HG03378 (cell line): Measurements from ENCODE around the gene HMCN1.
A peak's percentile ranks its signal among the peaks of the same experiment; 100 is the strongest.

Source experiments
- ATAC-seq: cut with Tn5 transposase; IDR thresholded peaks from one replicate; pipeline ENCODE4 v1.9.1; 2021; ENCODE audit warnings: mild to moderate bottlenecking, moderate library complexity; ENCODE audit not compliant: unreplicated experiment

The HMCN1 gene

GRCh38 chr1:186063091-186063657 is 329.0 kb downstream of the HMCN1 start:
- ATAC-seq, result no peak

DNA sequence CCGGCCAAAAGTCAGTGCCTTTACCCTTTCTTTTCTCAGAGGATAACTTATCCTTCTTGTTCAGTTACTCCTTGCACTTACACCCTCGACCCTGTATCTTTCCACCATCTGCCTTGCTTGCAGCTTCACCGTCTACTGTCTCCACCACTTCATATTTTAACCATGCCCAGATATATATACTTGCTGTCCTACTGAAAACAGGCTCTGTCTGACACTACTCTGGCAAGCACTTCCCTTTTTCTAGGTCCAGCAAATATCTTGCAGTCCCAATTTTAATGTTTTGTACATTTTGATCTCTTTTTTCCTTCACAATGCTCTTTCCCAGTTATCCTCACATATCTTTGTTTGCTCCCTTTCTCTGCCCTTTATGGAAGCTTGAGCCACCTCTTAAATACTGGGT is 332.2 kb downstream of the HMCN1 start:
- no peak for ATAC-seq

GRCh38 chr1:186073697-186074096 is 339.5 kb downstream of the HMCN1 start:
- ATAC-seq, result no peak

DNA sequence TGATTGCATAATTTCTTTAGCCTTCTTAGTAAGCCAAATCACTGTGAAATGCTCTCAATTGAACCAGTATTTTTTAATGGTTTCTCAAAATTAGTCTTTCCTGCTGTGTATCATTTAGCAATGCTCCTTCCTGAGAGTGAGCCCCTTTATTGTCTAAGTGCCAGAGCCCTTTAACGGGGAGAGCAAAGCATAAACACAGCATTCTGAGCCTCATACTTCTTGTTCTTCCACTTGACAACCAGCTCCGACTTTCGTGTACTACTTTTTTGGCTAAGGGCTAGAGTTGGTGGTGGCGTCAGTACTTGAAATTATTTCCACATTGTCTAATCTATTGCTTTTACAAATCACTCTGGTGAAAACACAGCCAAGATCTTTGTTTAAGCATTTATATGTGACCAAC is 341.8 kb downstream of the HMCN1 start:
- ATAC-seq, result no peak

DNA sequence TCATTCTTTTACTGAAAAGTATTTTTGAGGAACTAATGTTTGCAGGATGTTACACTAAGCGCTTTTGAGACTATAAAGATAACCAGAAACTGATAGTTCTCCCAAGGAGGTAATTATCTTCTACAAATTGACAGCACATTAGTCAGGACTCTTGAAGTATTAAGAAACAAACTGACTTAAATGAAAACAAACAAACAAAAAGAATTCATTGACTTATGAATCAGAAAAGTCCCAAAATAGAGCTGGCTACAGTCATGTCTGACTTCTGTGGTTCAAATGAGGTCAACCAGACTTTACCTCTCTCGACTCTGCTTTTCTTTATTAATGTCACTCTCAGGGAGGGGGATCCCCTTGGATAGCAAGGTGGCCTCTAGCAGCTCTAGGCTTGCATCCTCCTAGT is 344.1 kb downstream of the HMCN1 start:
- peak; percentile 97 for ATAC-seq

DNA sequence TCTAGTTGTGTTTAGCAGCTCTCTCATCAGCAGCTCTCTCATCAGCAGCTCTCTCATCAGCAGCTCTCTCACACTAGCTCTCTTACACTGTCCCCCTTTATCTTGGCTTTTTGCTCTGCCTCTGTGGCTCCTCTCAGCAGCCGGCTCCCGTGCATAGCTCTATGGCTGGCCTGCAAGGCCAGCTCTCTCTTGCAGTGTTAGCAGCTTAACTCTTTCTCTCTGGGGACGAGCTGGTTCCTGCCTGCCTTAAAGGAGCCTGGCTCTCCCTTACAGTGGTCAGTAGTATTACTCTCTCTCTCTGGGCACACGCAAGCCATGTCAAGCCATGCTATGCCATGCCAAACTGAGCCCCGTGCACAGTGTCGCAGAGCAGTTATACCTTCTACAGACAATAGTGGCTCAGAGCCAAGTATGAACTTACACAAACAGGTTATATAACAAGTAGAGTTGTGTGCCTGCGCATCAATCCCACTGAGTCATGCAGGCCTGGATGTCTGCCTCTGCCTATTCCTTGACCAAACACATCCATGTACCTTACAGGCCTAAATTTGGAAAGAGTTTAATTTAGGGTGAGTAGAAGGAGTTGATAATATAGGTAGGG is 345.0 kb downstream of the HMCN1 start:
- ATAC-seq, result no peak

GRCh38 chr1:186082235-186082937 is 348.2 kb downstream of the HMCN1 start:
- ATAC-seq, result peak; percentile 67

DNA sequence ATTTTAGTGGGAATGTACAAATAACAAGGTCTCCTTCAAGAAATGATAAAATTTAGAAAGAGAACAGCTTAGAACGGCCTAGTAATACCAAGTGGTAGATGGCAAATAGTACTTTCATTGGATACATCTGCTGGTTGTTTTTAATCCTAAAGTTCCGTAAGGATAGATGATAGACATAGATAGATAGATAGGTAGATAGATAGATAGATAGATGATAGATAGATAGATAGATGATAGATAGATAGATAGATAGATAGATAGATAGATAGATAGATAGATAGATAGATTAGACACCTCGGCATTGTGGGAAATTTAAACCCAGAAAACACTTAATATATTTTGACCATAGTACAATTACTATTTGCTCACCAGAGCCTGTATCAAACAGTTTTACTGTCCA is 352.4 kb downstream of the HMCN1 start:
- no peak for ATAC-seq

- ATAC-seq, result no peak
Observed at GRCh38 chr1:186089940-186090339, 355.7 kb downstream of the HMCN1 start.

DNA sequence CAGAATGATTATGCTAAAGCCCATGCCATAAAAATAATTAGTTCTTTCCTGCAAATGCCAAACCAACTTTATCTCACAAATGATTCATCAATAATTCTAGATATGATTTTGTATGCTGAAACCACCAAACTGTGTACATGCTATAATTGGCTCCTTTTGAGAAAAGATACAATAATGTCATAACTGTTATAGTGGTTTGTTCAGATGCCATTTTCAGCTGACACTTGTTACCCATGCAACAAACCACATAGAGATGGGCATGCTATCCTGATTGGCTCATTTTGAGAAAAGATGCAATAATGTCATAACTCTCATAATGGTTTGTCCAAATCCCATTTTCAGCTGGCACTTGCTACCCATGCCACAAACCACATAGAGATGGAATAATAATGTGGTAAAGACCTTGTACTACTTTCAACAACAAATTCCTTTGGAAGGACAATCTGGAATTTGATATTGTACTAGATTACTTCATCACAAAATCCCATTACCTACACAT is 357.1 kb downstream of the HMCN1 start:
- ATAC-seq, result no peak

DNA sequence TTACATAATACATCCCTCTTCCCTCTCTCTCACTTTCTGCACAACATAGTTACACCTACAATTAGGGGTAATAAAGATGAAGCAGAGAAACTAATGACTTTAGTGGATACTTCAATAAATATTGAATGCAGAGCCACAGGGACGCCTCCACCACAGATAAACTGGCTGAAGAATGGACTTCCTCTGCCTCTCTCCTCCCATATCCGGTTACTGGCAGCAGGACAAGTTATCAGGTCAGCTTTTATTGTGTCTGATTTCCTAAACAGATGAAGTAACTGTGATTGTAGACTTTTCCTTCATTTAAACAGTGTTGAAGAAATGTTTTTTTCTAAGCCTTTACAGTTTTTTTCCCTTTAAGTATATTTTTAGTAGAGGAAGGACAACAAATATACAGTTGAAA is 359.2 kb downstream of the HMCN1 start:
- ATAC-seq, result no peak

DNA sequence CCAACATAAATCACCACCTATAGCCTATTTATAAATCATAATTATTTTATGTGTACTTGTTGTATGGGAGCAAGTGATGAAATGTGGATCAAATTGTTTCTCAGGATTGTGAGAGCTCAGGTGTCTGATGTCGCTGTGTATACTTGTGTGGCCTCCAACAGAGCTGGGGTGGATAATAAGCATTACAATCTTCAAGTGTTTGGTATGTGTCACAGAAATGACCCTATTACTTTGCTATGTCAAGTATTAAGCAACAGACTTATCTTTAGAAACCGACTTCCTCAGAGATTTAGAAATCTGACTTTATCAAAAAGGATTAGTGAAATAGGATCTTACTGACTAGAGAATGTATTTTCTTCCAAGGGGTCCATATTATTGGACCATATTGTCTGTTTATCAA is 360.0 kb downstream of the HMCN1 start:
- ATAC-seq, result no peak

DNA sequence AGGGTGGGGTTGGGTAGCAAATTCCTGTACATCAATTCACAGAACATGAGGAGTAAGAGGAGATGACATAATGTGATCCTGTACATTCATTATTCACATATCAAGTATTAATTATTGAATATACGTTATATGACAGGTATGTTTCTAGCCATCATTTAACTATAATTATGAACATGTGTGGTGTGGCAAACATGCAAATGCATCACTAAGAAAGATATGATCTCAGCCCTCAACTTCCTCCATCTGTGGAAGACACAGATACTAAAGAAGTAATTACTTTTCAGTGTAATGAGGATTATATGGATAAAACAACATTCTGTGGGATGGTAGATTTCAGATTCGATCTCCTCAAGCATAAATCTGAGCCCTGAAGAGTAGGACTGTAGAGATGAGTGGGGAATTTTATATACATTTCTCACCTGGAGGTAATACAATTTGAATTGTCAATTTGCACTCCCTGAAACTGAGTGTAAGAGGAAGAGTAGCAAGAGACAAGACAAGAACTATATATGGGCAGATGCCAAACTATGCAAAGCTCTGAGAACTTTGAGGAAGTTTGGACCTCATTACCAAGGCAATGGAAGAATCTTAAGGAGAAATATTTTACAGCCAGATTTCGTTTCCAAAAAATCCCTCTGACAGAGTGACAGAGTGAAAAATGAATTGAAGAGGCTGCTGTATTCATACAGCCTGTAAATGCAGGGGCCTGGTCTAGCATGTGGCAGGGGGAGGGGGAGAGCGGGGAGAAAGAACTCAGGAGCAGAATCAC is 365.3 kb downstream of the HMCN1 start:
- ATAC-seq, result no peak

DNA sequence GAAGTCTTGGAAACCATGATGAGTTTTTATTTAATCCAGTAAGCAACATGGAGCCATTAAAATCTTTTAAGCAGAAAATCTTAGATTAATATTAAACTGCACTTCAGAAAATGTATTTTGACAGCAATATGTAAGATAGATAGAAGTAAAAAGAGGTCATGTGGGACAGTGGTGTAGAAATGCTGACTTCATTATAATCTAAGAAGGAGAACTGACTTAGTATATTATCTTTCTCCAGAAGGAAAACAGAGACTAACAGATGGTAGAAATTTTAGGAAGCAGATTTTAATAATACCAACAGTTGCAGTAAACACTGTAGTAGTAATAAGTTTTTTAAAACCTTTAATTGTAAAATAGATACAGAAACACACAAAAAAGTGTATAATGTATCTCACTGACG is 367.9 kb downstream of the HMCN1 start:
- no peak for ATAC-seq

- no peak for ATAC-seq
Observed at GRCh38 chr1:186102547-186103148, 368.5 kb downstream of the HMCN1 start.

- ATAC-seq, result no peak
Observed at GRCh38 chr1:186104459-186104858, 370.3 kb downstream of the HMCN1 start.

GRCh38 chr1:186112280-186112679 is 378.1 kb downstream of the HMCN1 start:
- no peak for ATAC-seq

- no peak for ATAC-seq
Observed at GRCh38 chr1:186113461-186113860, 379.3 kb downstream of the HMCN1 start.

DNA sequence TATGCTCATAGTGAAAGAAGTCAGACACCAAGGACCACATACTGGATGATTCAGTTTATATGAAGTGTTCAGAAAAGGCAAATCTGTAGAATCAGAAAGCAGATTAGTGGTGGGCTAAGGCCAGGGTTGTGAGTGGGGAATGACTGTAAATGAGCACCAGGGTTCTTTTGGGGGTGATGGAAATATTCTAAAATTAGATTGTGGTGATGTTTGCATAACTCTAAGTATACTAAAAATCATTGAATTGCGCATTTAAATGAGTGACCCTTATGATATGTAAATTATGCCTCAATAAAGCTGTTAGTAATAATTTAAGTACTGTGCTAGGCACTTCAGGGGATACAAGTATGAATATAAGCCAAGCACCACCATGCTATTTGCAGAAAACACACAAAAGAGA is 384.5 kb downstream of the HMCN1 start:
- no peak for ATAC-seq

- ATAC-seq, result no peak
Observed at GRCh38 chr1:186122837-186123236, 388.6 kb downstream of the HMCN1 start.

DNA sequence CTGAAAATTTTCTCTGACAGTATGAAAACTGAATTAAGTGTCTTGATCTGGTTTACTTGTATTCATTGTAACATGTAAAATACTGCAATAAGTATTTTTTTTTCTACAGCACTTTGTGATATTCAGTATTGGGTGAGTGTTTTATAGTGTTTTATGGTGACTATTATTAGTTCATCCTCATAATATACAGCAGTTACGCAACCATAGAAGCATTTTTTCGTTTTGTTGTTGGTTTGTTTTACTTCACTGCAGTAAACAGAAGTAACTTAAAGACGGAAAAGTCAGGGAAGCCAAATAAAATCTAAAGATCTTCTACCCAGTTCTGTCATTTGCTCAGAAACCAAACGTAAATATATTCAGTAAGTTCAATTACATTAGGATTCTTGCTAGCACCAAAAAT is 390.8 kb downstream of the HMCN1 start:
- no peak for ATAC-seq
